ENCODE results near the gene IDH3A. TPM values are rescaled to one million over a fixed set of nuclear protein-coding genes. Genes with fewer than 3 reads are reported as not detected.

Gene IDH3A
- total and polyA plus RNA-seq, 9 of the 15 experiments (the other 6 are each of a cell fraction or from before 2014, with no cell fraction given): 37.4 to 249 (median 107) TPM

GRCh38 chr15:78156653-78157052, 7.5 kb downstream of the IDH3A start (continued):
- no peak for TF ChIP-seq ZNF589 (CRISPR knock-in tag; IDR thresholded peaks at IDR 0.05; ENCODE audit: low read depth)
- no peak for TF ChIP-seq ZC3H11A (IDR thresholded peaks at IDR 0.05; ENCODE audit: low read depth, low read length)
- no peak for TF ChIP-seq RCOR1 (IDR thresholded peaks at IDR 0.05; ENCODE audit: borderline replicate concordance in 1 of 2, low read depth in 2 of 2, low read length in 2 of 2)
- TF ChIP-seq HDGF (IDR thresholded peaks at IDR 0.05): no peak
- TF ChIP-seq BCOR (IDR thresholded peaks at IDR 0.05): no peak

- Histone ChIP-seq H3K27ac (ENCODE audit: extremely low read depth, low read depth, low read length) (no peak overlapping the region), H3K79me2 (ENCODE audit: control insufficient read depth, insufficient read depth, low read length) (peaks cover 14% of the 10 kb centered on the region; the same call in 2 of the 3 replicates), H3K27me3 (ENCODE audit: control insufficient read depth in 2 of 2, insufficient read depth in 2 of 2, low read length in 2 of 2) (no peaks in the 10 kb centered on the region), H3K4me1 (replicated peaks in 1 of 2; ENCODE audit: control insufficient read depth in 2 of 2, insufficient read depth in 2 of 2, low read length in 2 of 2) (no peaks in the 10 kb centered on the region), H3K4me3 (no peak overlapping the region), H2AFZ (ENCODE audit: low read depth, low read length) (no peak overlapping the region), H3K9me1 (ENCODE audit: control insufficient read depth, insufficient read depth, low read length) (no peaks in the 10 kb centered on the region), H3K36me3 (ENCODE audit: control insufficient read depth, insufficient read depth, low read length) (peaks cover 67% of the 10 kb centered on the region; the same call in 2 of the 3 replicates), H3K9ac (ENCODE audit: insufficient read depth in 1 of 2, low read depth in 2 of 2, low read length in 2 of 2) (no peak overlapping the region), H4K20me1 (replicated peaks; ENCODE audit: control insufficient read depth, insufficient read depth, low read length) (no peaks in the 10 kb centered on the region), H3K4me2 (ENCODE audit: insufficient read depth, low read length) (no peak overlapping the region), H3K9me3 (replicated peaks; ENCODE audit: control insufficient read depth, insufficient read depth, low read depth, low read length) (no peaks in the 10 kb centered on the region)
- in situ Hi-C loops (cut with MboI) (no loop called here), intact Hi-C loops (cut with micrococcal nuclease) (no loop called here)
- no TSS peak for BruUV-seq (replicated peaks)
- DNase-seq (ENCODE audit: extremely low read depth in 1 of 4, low spot score in 3 of 4) (no peak), FAIRE-seq (no peak), ATAC-seq (no peak)
- ChIA-PET POLR2A (interaction anchor here (1.2 kb wide), 1 partner anchor 10 kb away, joined by 3 read pairs; no protein-coding TSS in a partner anchor), CTCF (ENCODE audit: low intra/inter-chr PET ratio) (no interaction called here)
- 42% methylated on average over 2 of the region's 2 CpGs for WGBS (ENCODE audit: insufficient coverage, low coverage, missing lambda C conversion rate)
- TF ChIP-seq RBM22 (IDR thresholded peaks at IDR 0.05; ENCODE audit: low read depth, low read length, poor library complexity, severe bottlenecking) (no peak), MNT (conservative IDR thresholded peaks at IDR 0.05) (no peak), MITF (IDR thresholded peaks at IDR 0.05) (no peak), ZNF12 (CRISPR knock-in tag; IDR thresholded peaks at IDR 0.05) (no peak), HBP1 (CRISPR knock-in tag; IDR thresholded peaks at IDR 0.05) (no peak), HIVEP1 (CRISPR knock-in tag; IDR thresholded peaks at IDR 0.05) (no peak), SREBF1 (IDR thresholded peaks at IDR 0.05; ENCODE audit: borderline replicate concordance, low read depth, low read length) (no peak), E2F3 (CRISPR knock-in tag; IDR thresholded peaks at IDR 0.05) (no peak), FOS (IDR thresholded peaks at IDR 0.05; ENCODE audit: extremely low read depth, insufficient read length) (no peak)
Observed at GRCh38 chr15:78157203-78157602, 8.0 kb downstream of the IDH3A start.
